Gastroesophageal sphincter (tissue), 4 donors: ENCODE data around the gene DHX58. TPM values are rescaled to one million over a fixed set of nuclear protein-coding genes. Genes with fewer than 3 reads are reported as not detected.

Experiments
- ATAC-seq: fragments of 150-250 bp; one replicate; pipeline ENCODE4 v1.9.1; 2016; ENCODE audit warnings: mild to moderate bottlenecking, moderate library complexity
- H3K27ac ChIP-seq, 4 donors: fragments of 200-600 bp; sonication (generic) in 3 of 4; 1 replicate in 3 of 4; 2 replicates in 1 of 4; pipeline ENCODE4 v1.5.1; 2016 to 2019
- H3K27me3 ChIP-seq: fragments of 200-600 bp; sonication (generic); one replicate; pipeline ENCODE4 v1.5.1; 2019
- H3K36me3 ChIP-seq, 2 donors: fragments of 200-600 bp; sonication (generic); one replicate each; pipeline ENCODE4 v1.5.1; 2019; ENCODE audit warnings: control low read depth in 1 of 2
- H3K4me1 ChIP-seq, 3 donors: fragments of 200-600 bp; sonication (generic); 1 replicate in 2 of 3; 2 replicates in 1 of 3; pipeline ENCODE4 v1.5.1; 2016 to 2019; ENCODE audit warnings: control low read depth in 2 of 3
- H3K4me3 ChIP-seq, 2 donors: fragments of 200-600 bp; sonication (generic); one replicate each; pipeline ENCODE4 v1.5.1; 2019; ENCODE audit warnings: mild to moderate bottlenecking in 1 of 2, moderate library complexity in 1 of 2
- H3K9me3 ChIP-seq, 3 donors: fragments of 200-600 bp; sonication (generic); one replicate each; pipeline ENCODE4 v1.5.1; 2017 to 2019; ENCODE audit warnings: control low read depth in 2 of 3
- EP300 ChIP-seq: sonication (generic); formaldehyde crosslinking; IDR thresholded peaks from one replicate; pipeline ENCODE4 v1.6.1; 2017; ENCODE audit warnings: antibody characterized with exemption, mild to moderate bottlenecking
- POLR2A ChIP-seq, 2 donors: fragments of 450-650 bp; IDR thresholded peaks; one replicate each; pipeline ENCODE4 v1.6.1; 2017; ENCODE audit warnings: antibody characterized with exemption in 2 of 2, mild to moderate bottlenecking in 2 of 2, moderate library complexity in 1 of 2
- POLR2AphosphoS5 ChIP-seq: sonication (generic); formaldehyde crosslinking; IDR thresholded peaks from one replicate; pipeline ENCODE4 v1.6.1; 2017; ENCODE audit warnings: antibody characterized with exemption
- WGBS, 2 donors: methylation state at CpG; one replicate each; pipeline ENCODE4 v1.1.5; 2018; ENCODE audit warnings: low coverage in 1 of 2; 5-methylcytosine and 5-hydroxymethylcytosine counted together
- total RNA-seq, 4 donors: library from RNA; depleted of rRNA; stranded (reverse); fragments of >200 nt; gene quantifications; one replicate each; pipeline ENCODE4 v1.1.0, GENCODE V29; 2016
- TF ChIP-seq, protein P1 (sequence below), 4 experiments: fragments of 200-600 bp in 2 of 4; fragments of 450-650 bp in 2 of 4; sonication (generic) in 1 of 4; IDR thresholded peaks; one replicate each; pipeline ENCODE4 v1.5.1; 2017 to 2019; ENCODE audit warnings: antibody characterized with exemption in 4 of 4, mild to moderate bottlenecking in 2 of 4, moderate library complexity in 2 of 4

DHX58 gene
- total RNA-seq, 4 donors from 2014 or later = 11.3 to 21.3 (median 13.9) TPM

DNA sequence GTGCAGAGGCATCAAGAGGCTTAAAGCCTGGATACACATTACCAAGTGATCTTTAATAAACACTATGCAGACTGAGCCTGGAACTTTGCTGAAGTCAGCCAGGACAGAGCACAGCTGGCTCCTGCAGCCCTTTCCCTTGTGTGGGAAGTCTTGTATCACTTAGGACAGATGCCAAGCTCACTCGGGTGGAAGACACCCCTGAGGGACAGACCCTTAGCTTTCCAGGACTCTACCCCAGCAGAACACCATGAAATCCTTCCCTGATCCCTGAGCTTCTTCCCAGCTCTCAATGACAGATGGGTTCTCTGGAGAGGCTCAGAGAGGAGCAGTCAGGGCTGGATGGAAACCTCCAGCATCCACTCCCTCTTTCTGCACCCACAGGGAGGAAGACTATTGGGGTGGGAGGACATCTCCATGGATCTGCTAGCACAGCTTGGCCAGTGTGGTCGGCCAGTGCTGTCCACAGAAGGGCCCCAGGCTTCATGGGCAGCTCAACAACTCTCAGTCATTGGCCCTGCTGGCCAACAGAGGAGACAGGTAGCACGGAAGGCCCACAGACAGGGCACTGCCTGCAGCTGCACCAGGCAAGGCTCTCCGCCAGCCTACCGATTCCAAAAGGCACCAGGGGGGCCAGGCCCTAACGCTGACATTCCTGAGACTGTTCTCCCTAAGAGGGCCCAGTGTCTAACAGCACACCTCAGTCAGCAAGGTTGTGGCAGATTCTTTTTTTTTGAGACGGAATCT is 26.4 kb upstream of the DHX58 start:
- TF ChIP-seq, protein P1, sequence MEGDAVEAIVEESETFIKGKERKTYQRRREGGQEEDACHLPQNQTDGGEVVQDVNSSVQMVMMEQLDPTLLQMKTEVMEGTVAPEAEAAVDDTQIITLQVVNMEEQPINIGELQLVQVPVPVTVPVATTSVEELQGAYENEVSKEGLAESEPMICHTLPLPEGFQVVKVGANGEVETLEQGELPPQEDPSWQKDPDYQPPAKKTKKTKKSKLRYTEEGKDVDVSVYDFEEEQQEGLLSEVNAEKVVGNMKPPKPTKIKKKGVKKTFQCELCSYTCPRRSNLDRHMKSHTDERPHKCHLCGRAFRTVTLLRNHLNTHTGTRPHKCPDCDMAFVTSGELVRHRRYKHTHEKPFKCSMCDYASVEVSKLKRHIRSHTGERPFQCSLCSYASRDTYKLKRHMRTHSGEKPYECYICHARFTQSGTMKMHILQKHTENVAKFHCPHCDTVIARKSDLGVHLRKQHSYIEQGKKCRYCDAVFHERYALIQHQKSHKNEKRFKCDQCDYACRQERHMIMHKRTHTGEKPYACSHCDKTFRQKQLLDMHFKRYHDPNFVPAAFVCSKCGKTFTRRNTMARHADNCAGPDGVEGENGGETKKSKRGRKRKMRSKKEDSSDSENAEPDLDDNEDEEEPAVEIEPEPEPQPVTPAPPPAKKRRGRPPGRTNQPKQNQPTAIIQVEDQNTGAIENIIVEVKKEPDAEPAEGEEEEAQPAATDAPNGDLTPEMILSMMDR (IDR thresholded peaks at IDR 0.05) = no peak
- no peak for TF ChIP-seq POLR2A (IDR thresholded peaks at IDR 0.05)
- no peak for TF ChIP-seq POLR2AphosphoS5
- no peak for TF ChIP-seq EP300
- WGBS, 2 donors = 50 to 100% methylated on average over 1 to 4 of the region's 7 CpGs
- no peak for ATAC-seq
- H3K9me3 ChIP-seq = no peaks in the 10 kb centered on the region
- H3K27me3 ChIP-seq = no peaks in the 10 kb centered on the region
- peaks cover 0 to 91% (median 30%) of the 10 kb centered on the region in 3 donors for H3K4me1 ChIP-seq
- no peak overlapping the region for H3K4me3 ChIP-seq
- peak overlapping the region in 2 of 4 donors; percentile 19 to 30 for H3K27ac ChIP-seq
- H3K36me3 ChIP-seq = peaks cover 0 to 38% of the 10 kb centered on the region in 2 donors

DNA sequence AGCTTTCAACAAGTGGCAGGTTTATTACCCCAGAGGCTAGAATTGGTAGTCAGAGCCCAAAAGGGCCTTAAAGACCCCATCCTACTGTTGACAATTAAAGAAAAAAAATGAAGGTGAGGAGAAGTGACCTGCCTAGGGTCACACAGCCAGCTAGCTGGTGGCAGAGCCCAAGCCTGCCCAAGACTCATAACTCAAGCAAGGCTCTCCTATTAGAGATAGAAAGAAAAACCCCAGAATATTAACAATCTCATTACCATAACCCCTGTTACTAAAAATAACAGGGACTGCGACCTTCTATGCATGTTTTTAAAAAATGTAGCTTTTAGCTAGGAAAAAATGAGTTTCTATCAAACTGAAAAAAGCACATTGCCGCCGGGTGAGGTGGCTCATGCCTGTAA is 24.1 kb upstream of the DHX58 start:
- peak overlapping the region in 3 of 4 donors; percentile 59 to 71 (median 61) for H3K27ac ChIP-seq
- WGBS, 2 donors = 70 to 93% methylated on average over 3 of the region's 3 CpGs
- TF ChIP-seq EP300 (no peak), POLR2AphosphoS5 (no peak), POLR2A (IDR thresholded peaks at IDR 0.05) (no peak)
- TF ChIP-seq, protein P1 (IDR thresholded peaks at IDR 0.05) = no peak
- no peak overlapping the region for H3K4me3 ChIP-seq
- H3K27me3 ChIP-seq = no peaks in the 10 kb centered on the region
- peaks cover 0 to 92% (median 21%) of the 10 kb centered on the region in 3 donors for H3K4me1 ChIP-seq
- H3K9me3 ChIP-seq = no peaks in the 10 kb centered on the region
- no peak for ATAC-seq
- peaks cover 0 to 29% of the 10 kb centered on the region in 2 donors for H3K36me3 ChIP-seq

DNA sequence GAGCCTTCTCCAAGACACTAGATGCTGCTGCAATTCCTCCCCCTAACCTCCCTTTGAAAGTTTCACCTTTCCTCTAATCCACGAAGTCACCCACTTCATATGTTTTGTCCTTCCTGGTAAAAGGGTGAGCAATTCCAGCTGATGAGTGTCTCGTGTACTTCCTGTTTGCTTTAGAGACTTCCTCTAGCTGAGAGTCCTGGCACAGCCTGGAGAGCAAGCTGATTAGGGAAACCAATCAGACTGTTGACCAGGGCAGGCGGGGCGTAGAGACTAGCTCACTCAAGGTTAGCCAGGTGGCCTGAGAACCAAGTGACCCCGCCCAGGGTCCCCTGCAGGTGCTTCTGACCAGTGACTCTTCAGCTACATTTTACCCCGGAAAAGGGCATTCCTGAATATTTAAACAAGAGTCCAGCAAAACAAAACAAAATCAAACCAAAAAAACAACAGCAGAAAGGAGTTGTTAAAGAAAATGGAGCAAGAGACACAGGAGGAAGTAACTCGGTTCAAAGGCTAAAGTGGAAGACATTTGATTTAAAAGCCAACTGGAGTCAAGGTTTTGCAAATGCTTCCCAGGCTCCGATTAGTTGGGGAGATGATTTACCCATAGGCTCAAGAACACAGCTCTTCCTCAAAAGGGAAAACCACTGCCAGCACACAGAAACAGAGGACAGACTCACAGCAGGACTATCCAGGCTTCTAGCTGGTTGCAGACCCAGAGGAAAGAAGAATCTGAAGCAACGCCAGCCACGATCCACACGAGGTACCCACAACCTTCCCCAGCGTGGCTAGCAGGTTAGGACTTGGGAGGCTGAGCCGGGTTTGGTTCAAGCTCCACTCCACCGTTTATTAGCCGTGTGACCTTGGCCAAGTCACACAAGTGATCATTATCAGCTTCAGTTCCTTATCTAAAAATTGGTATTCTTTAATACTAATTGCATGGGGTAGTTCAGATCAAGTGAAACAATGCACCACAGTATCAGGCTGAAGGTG is 23.4 kb upstream of the DHX58 start:
- ATAC-seq = peak; percentile 66
- H3K9me3 ChIP-seq = no peaks in the 10 kb centered on the region
- peaks cover 0 to 22% of the 10 kb centered on the region in 2 donors for H3K36me3 ChIP-seq
- peak overlapping the region in 3 of 4 donors; percentile 59 to 71 (median 61) for H3K27ac ChIP-seq
- no peak overlapping the region for H3K4me3 ChIP-seq
- no peaks in the 10 kb centered on the region for H3K27me3 ChIP-seq
- H3K4me1 ChIP-seq = peaks cover 0 to 92% (median 25%) of the 10 kb centered on the region in 3 donors
- TF ChIP-seq POLR2AphosphoS5 (peak; percentile 42), POLR2A (IDR thresholded peaks at IDR 0.05) (no peak), EP300 (no peak)
- 56 to 57% methylated on average over 11 of the region's 15 CpGs for WGBS, 2 donors

DNA sequence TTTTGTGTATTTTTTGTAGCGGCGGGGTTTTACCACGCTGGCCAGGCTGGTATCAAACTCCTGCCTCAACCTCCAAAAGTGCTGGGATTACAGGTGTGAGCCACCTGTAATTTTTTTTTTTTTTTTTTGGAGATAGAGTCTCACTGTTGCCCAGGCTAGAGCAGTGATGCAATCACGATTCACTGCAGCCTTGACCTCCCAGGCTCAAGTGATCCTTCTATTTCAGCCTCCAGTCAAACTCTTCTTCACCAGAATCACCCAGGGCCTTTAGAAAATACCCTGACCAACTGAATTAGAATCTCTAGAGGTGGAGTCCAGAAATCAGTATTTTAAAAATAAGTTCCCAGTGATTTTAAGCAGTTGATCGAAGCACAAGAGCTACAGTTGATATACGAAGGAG is 22.6 kb upstream of the DHX58 start:
- H3K27ac ChIP-seq = peak overlapping the region in 3 of 4 donors; percentile 59 to 71 (median 61)
- 78 to 84% methylated on average over 3 to 4 of the region's 6 CpGs for WGBS, 2 donors
- no peak for TF ChIP-seq POLR2A (IDR thresholded peaks at IDR 0.05)
- no peak for TF ChIP-seq EP300
- no peak for TF ChIP-seq POLR2AphosphoS5
- TF ChIP-seq, protein P1 (IDR thresholded peaks at IDR 0.05) = no peak
- H3K27me3 ChIP-seq = no peaks in the 10 kb centered on the region
- no peaks in the 10 kb centered on the region for H3K9me3 ChIP-seq
- peaks cover 0 to 26% of the 10 kb centered on the region in 2 donors for H3K36me3 ChIP-seq
- no peak overlapping the region for H3K4me3 ChIP-seq
- H3K4me1 ChIP-seq = peaks cover 0 to 96% (median 32%) of the 10 kb centered on the region in 3 donors
- ATAC-seq = no peak

DNA sequence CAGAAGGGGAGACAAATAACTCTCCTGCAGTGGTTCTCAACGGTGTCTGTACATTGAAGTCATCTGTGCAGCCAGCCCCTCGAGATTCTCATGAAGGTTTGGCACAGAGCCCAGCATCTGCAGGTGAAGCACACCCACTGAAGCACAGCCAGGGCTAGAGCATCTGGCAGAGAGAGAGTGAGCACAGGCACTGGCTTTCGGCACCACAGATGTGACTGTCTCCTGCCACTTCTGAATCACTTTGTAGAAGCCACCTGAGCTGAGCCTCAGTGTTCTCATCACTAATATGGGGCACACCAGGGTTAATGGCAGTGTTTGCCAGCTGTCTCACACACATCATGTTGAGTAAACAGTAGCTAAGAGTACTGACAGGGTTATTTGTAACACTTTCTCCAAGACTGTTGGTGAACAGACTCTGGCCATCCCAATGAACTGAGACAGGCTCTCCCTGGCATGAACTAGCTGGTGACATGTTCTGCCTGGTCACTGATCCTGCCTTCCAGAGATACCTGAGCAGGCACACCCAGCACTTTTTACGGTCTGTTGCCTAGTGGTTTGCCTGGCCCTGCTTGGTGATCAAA is 21.0 kb upstream of the DHX58 start:
- Histone ChIP-seq H3K27ac (peak overlapping the region in 3 of 4 donors; percentile 49 to 66 (median 64)), H3K9me3 (no peaks in the 10 kb centered on the region), H3K4me3 (no peak overlapping the region), H3K4me1 (peaks cover 0 to 95% (median 34%) of the 10 kb centered on the region in 3 donors), H3K27me3 (no peaks in the 10 kb centered on the region), H3K36me3 (peaks cover 0 to 42% of the 10 kb centered on the region in 2 donors)
- WGBS, 2 donors = 10 to 42% methylated on average over 2 to 3 of the region's 4 CpGs
- TF ChIP-seq, protein P1 (IDR thresholded peaks at IDR 0.05) = no peak
- no peak for TF ChIP-seq EP300
- TF ChIP-seq POLR2A (IDR thresholded peaks at IDR 0.05) = no peak
- no peak for TF ChIP-seq POLR2AphosphoS5
- no peak for ATAC-seq
